ENCODE data around the gene VTI1A. TPM values are rescaled to one million over a fixed set of nuclear protein-coding genes. Genes with fewer than 3 reads are reported as not detected.

Gene VTI1A
- total RNA-seq, 1 donor from 2014 or later, result 22.7 TPM

- TF ChIP-seq, protein P1, sequence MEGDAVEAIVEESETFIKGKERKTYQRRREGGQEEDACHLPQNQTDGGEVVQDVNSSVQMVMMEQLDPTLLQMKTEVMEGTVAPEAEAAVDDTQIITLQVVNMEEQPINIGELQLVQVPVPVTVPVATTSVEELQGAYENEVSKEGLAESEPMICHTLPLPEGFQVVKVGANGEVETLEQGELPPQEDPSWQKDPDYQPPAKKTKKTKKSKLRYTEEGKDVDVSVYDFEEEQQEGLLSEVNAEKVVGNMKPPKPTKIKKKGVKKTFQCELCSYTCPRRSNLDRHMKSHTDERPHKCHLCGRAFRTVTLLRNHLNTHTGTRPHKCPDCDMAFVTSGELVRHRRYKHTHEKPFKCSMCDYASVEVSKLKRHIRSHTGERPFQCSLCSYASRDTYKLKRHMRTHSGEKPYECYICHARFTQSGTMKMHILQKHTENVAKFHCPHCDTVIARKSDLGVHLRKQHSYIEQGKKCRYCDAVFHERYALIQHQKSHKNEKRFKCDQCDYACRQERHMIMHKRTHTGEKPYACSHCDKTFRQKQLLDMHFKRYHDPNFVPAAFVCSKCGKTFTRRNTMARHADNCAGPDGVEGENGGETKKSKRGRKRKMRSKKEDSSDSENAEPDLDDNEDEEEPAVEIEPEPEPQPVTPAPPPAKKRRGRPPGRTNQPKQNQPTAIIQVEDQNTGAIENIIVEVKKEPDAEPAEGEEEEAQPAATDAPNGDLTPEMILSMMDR (IDR thresholded peaks at IDR 0.05), result no peak
- Mint-ChIP-seq H3K27ac (ENCODE audit: unreplicated experiment) (no peak overlapping the region), H3K4me1 (ENCODE audit: low read depth) (no peaks in the 10 kb centered on the region), H3K9me3 (ENCODE audit: low read depth) (no peaks in the 10 kb centered on the region), H3K4me3 (ENCODE audit: unreplicated experiment) (no peak overlapping the region), H3K36me3 (ENCODE audit: low read depth) (peaks cover 1% of the 10 kb centered on the region), H3K27me3 (ENCODE audit: low read depth) (no peaks in the 10 kb centered on the region)
- DNase-seq (ENCODE audit: low spot score), result no peak
Measured at GRCh38 chr10:112557197-112557596, 110.2 kb downstream of the VTI1A start.

- no peaks in the 10 kb centered on the region for H3K27me3 Mint-ChIP-seq (ENCODE audit: low read depth)
- H3K36me3 Mint-ChIP-seq (ENCODE audit: low read depth), result peaks cover 1% of the 10 kb centered on the region
- TF ChIP-seq, protein P1 (IDR thresholded peaks at IDR 0.05), result no peak
- DNase-seq (ENCODE audit: low spot score), result no peak
- no peak overlapping the region for H3K4me3 Mint-ChIP-seq (ENCODE audit: unreplicated experiment)
- H3K9me3 Mint-ChIP-seq (ENCODE audit: low read depth), result no peaks in the 10 kb centered on the region
- H3K4me1 Mint-ChIP-seq (ENCODE audit: low read depth), result no peaks in the 10 kb centered on the region
- H3K27ac Mint-ChIP-seq (ENCODE audit: unreplicated experiment), result no peak overlapping the region
Measured at GRCh38 chr10:112558476-112559142, 111.6 kb downstream of the VTI1A start.

DNA sequence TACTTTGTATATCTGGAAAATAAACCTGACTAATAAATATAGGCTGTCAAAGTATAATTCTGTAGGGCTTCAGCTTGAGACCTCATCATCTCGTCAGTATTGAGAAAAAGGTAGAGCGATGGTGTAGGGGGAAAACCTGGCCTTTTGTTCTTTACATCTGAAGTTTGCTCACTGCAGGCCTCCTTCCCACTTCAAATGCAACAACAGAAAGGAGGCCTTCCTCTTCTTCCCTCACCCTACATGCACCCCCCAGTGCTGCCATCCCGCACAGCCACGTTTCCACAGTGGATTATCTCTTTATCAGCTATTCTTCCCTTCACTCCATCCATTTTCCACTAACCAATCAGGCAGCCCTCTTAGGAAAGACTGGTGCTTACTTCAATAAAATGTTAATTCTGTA, 112.3 kb downstream of the VTI1A start:
- Mint-ChIP-seq H3K4me1 (ENCODE audit: low read depth) (peaks cover 6% of the 10 kb centered on the region), H3K9me3 (ENCODE audit: low read depth) (no peaks in the 10 kb centered on the region), H3K36me3 (ENCODE audit: low read depth) (peaks cover 1% of the 10 kb centered on the region), H3K4me3 (ENCODE audit: unreplicated experiment) (no peak overlapping the region), H3K27ac (ENCODE audit: unreplicated experiment) (no peak overlapping the region), H3K27me3 (ENCODE audit: low read depth) (no peaks in the 10 kb centered on the region)
- TF ChIP-seq, protein P1 (IDR thresholded peaks at IDR 0.05), result no peak
- no peak for DNase-seq (ENCODE audit: low spot score)

DNA sequence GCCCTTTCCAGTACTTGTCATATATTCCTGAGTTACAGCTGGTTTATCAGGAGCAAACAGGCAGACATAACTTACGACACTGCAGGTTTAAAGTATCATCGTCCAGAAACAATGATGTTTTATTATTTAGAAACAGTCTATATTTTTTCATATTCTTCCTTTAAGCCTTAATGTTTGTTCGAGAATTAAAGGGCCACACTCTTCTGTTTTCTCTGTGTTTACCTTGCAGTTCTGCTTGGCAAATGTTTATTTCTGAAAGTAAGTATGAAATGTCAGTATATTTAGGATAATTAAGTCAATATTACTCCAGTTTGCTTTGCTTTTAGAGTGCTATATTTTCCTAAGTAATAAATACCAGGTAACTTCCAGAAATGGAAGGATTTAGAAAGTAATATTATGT, 115.1 kb downstream of the VTI1A start:
- TF ChIP-seq, protein P1 (IDR thresholded peaks at IDR 0.05), result no peak
- Mint-ChIP-seq H3K27ac (ENCODE audit: unreplicated experiment) (no peak overlapping the region), H3K4me1 (ENCODE audit: low read depth) (peaks cover 16% of the 10 kb centered on the region), H3K27me3 (ENCODE audit: low read depth) (no peaks in the 10 kb centered on the region), H3K36me3 (ENCODE audit: low read depth) (peaks cover 1% of the 10 kb centered on the region), H3K4me3 (ENCODE audit: unreplicated experiment) (no peak overlapping the region), H3K9me3 (ENCODE audit: low read depth) (no peaks in the 10 kb centered on the region)
- DNase-seq (ENCODE audit: low spot score), result no peak

DNA sequence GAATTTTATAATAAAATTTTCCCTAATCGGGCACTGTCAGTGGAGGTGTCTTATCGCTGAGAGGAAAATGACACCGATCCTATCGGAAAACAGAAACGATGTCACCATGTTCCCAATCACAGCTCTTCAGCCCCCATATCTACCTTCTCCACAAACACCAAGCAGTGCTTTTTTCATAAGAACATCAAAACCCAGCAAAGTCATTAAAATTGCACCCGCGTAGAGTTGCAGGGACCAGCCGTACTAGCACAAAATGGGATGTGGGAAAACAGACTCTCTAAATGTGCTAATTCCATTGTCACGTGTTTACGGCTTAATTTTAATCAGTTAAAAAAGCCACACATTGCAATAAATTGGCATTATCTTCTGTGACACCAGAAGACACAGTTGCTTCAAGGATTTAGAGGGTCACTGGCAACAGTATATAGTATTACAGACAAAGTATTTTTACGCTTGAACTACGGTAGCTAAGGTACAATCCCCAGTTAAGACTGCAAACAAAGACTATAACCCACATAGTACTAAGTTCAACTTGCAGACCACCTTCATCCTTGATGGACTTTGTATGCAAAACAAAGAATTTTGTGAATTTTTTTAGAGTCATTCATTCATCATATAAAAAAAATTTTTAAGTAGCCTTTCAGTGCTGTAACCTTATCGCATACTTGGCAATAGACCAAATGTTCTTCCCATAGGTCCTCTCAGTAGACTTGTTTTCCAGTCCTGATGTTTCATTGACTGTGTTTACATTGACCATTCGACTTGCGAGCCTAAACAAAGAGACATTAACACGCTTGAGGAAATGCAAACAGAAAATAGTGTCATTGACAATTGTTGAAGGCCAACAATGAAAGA, 116.0 kb downstream of the VTI1A start:
- H3K27ac Mint-ChIP-seq (ENCODE audit: unreplicated experiment), result no peak overlapping the region
- no peak overlapping the region for H3K4me3 Mint-ChIP-seq (ENCODE audit: unreplicated experiment)
- DNase-seq (ENCODE audit: low spot score), result no peak
- H3K4me1 Mint-ChIP-seq (ENCODE audit: low read depth), result peaks cover 16% of the 10 kb centered on the region
- H3K9me3 Mint-ChIP-seq (ENCODE audit: low read depth), result no peaks in the 10 kb centered on the region
- TF ChIP-seq, protein P1 (IDR thresholded peaks at IDR 0.05), result no peak
- no peaks in the 10 kb centered on the region for H3K27me3 Mint-ChIP-seq (ENCODE audit: low read depth)
- peaks cover 1% of the 10 kb centered on the region for H3K36me3 Mint-ChIP-seq (ENCODE audit: low read depth)
